HAP-1 (cell line): ENCODE data around the gene HLA-DQA1.
"Not testable (repeated sequence)": the region's sequence is repeated elsewhere in the genome, so short reads cannot be mapped to it uniquely, and the experiment has no call there.

ENCODE experiments used
- DNase-seq, 2 experiments: peaks; one replicate each; pipeline ENCODE4 v3.0.0-alpha.2; 2016 to 2020; ENCODE audit warnings: low spot score in 2 of 2
- H3K27me3 ChIP-seq: fragments of 250-450 bp; sonication (Bioruptor Pico); 2 replicates; pipeline ENCODE4 v1.5.1; 2020; ENCODE audit warnings: low read depth, mild to moderate bottlenecking, moderate library complexity
- H3K36me3 ChIP-seq: fragments of 250-450 bp; sonication (Bioruptor Pico); replicated peaks from 2 replicates; pipeline ENCODE4 v1.5.1; 2020; ENCODE audit warnings: mild to moderate bottlenecking
- H3K4me1 ChIP-seq: fragments of 250-450 bp; sonication (Bioruptor Pico); 2 replicates; pipeline ENCODE4 v1.5.1; 2020; ENCODE audit warnings: mild to moderate bottlenecking
- H3K4me3 ChIP-seq: fragments of 250-450 bp; sonication (Bioruptor Pico); 2 replicates; pipeline ENCODE4 v1.5.1; 2020; ENCODE audit warnings: mild to moderate bottlenecking, moderate library complexity
- H3K9me3 ChIP-seq: fragments of 250-450 bp; sonication (Bioruptor Pico); 2 replicates; pipeline ENCODE4 v1.5.1; 2020; ENCODE audit warnings: mild to moderate bottlenecking, moderate library complexity
- in situ Hi-C: fragments of 300-500 bp; cut with MboI; formaldehyde crosslinking; loops from 3 replicates; pipeline ENCODE4 v1.14.3; 2020; ENCODE audit warnings: low sequenced_read_pairs, inconsistent platforms, mixed read lengths

HLA-DQA1 gene

GRCh38 chr6:32637219-32637880, at the start of gene HLA-DQA1:
Gene HLA-DQA1 (plus strand): TSS chr6:32637406. CDS start chr6:32637459, 53 bp downstream.
- no peaks in the 10 kb centered on the region for H3K27me3 ChIP-seq
- no peaks in the 10 kb centered on the region for H3K9me3 ChIP-seq
- H3K36me3 ChIP-seq: no peaks in the 10 kb centered on the region
- H3K4me3 ChIP-seq: no peak within 1 kb of the TSS
- in situ Hi-C loops: no loop called here
- DNase-seq: no peak
- H3K4me1 ChIP-seq: no peaks in the 10 kb centered on the region

DNA sequence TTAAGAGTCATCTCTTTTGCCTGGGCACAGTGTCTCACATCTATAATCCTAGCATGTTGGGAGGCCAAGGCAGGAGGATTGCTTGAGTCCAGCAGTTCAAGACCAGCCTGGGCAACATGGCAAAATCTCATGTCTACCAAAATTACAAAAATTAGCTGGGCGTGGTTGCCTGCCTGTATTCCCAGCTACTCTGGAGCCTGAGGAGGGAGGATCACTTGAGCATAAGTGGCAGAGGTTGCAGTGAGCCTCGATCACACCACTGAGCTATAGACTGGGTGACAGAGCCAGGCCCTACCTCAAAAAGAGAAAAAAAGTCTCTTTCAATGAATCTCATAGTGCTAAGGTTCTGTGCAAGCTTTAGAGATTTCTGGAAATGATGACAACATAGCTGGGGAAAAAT, 49.0 kb upstream of the HLA-DQA1 start:
- Histone ChIP-seq H3K4me1 (no peaks in the 10 kb centered on the region), H3K36me3 (no peaks in the 10 kb centered on the region), H3K27me3 (no peaks in the 10 kb centered on the region), H3K4me3 (no peak overlapping the region), H3K9me3 (no peaks in the 10 kb centered on the region)
- no peak for DNase-seq
- in situ Hi-C loops: loop anchor here (5.0 to 25.0 kb wide), 2 partner anchors 61 to 101 kb away; no protein-coding TSS in a partner anchor

GRCh38 chr6:32589596-32590449, 47.4 kb upstream of the HLA-DQA1 start, which contains the start of gene HLA-DRB1:
Gene HLA-DRB1 (minus strand): TSS chr6:32589848. CDS start chr6:32589742, 106 bp downstream.
- no peak for DNase-seq
- Histone ChIP-seq H3K36me3 (no peaks in the 10 kb centered on the region), H3K9me3 (no peaks in the 10 kb centered on the region), H3K4me1 (no peaks in the 10 kb centered on the region), H3K4me3 (no peak within 1 kb of the TSS), H3K27me3 (no peaks in the 10 kb centered on the region)
- in situ Hi-C loops: loop anchor here (5.0 to 25.0 kb wide), 2 partner anchors 63 to 103 kb away; no protein-coding TSS in a partner anchor

DNA sequence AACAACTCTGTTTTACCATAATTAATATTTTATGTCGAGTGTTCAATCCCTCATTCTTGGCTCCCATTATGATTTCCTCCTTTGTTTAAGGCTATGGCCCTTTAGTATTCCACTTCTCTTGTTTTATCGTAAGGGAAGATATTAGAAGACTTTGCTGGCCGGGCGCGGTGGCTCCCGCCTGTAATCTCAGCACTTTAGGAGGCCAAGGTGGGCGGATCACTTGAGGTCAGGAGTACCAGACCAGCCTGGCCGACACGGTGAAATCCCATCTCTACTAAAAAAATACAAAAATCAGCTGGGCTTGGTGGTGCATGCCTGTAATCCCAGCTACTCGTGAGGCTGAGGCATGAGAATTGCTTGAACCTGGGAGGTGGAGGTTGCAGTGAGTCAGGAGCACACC, 46.5 kb upstream of the HLA-DQA1 start:
- not testable (repeated sequence) for H3K4me3 ChIP-seq, DNase-seq, H3K36me3 ChIP-seq, H3K9me3 ChIP-seq, H3K4me1 ChIP-seq, H3K27me3 ChIP-seq
- in situ Hi-C loops: loop anchor here (25.0 kb wide), 1 partner anchor 103 kb away; no protein-coding TSS in a partner anchor

- H3K9me3 ChIP-seq: no peaks in the 10 kb centered on the region
- in situ Hi-C loops: loop anchor here (25.0 kb wide), 1 partner anchor 110 kb away; no protein-coding TSS in a partner anchor
- DNase-seq: no peak
Observed at GRCh38 chr6:32597024-32597423, 40.2 kb upstream of the HLA-DQA1 start.

DNA sequence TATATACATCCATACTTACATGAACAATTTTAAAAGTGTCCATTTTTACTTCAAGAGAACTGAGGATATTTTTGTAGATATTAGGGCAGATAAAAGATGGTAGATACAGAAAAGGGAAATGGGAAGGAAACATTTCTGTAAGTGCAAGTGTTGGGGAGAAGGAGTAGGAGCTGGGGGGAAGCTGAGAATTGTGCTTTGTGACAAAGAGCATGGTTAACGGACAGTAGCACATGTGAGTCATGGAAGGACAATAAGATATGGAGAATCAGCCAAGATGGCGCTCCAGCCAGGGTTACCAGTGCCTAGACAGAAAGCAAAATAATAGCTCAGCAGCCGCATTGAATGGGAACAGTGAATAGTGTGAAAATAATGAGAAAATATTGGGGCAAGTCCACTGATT, 34.8 kb upstream of the HLA-DQA1 start:
- Histone ChIP-seq H3K4me3 (no peak overlapping the region), H3K27me3 (no peaks in the 10 kb centered on the region), H3K36me3 (no peaks in the 10 kb centered on the region), H3K9me3 (no peaks in the 10 kb centered on the region), H3K4me1 (no peaks in the 10 kb centered on the region)
- no peak for DNase-seq
- in situ Hi-C loops: no loop called here

More at GRCh38 chr6:32597024-32597423, 40.2 kb upstream of the HLA-DQA1 start:
- Histone ChIP-seq H3K27me3 (no peaks in the 10 kb centered on the region), H3K4me3 (no peak overlapping the region), H3K36me3 (no peaks in the 10 kb centered on the region), H3K4me1 (no peaks in the 10 kb centered on the region)

DNA sequence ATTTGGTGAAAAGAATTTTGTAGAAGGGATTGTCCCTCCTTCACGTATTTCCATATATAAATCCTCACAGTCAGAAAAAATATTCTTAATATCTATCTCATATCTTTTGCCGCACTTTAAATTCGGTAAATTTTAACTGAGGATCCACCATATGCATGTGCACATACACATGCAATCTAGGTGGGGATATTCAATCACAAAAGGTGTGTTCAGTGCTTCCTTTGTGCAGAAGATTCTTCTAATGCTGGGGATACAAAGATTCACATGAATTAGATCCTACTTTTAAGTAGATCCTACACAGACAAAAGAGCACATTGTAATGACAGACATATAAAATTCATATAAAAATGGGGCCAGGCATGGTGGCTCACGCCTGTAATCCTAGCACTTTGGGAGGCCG, 34.0 kb upstream of the HLA-DQA1 start:
- H3K4me3 ChIP-seq: no peak overlapping the region
- no peak for DNase-seq
- in situ Hi-C loops: no loop called here
- no peaks in the 10 kb centered on the region for H3K27me3 ChIP-seq
- no peaks in the 10 kb centered on the region for H3K36me3 ChIP-seq
- H3K4me1 ChIP-seq: no peaks in the 10 kb centered on the region
- no peaks in the 10 kb centered on the region for H3K9me3 ChIP-seq

- in situ Hi-C loops: no loop called here
- no peaks in the 10 kb centered on the region for H3K27me3 ChIP-seq
- H3K4me3 ChIP-seq: no peak overlapping the region
- no peaks in the 10 kb centered on the region for H3K9me3 ChIP-seq
- H3K4me1 ChIP-seq: no peaks in the 10 kb centered on the region
- no peaks in the 10 kb centered on the region for H3K36me3 ChIP-seq
- no peak for DNase-seq
Observed at GRCh38 chr6:32603888-32604287, 33.3 kb upstream of the HLA-DQA1 start.

GRCh38 chr6:32604434-32604877, 32.8 kb upstream of the HLA-DQA1 start:
- in situ Hi-C loops: no loop called here
- no peak for DNase-seq
- Histone ChIP-seq H3K4me1 (no peaks in the 10 kb centered on the region), H3K27me3 (no peaks in the 10 kb centered on the region), H3K36me3 (no peaks in the 10 kb centered on the region), H3K4me3 (no peak overlapping the region), H3K9me3 (no peaks in the 10 kb centered on the region)

GRCh38 chr6:32607263-32607987, 29.8 kb upstream of the HLA-DQA1 start:
- no peaks in the 10 kb centered on the region for H3K27me3 ChIP-seq
- H3K9me3 ChIP-seq: no peaks in the 10 kb centered on the region
- in situ Hi-C loops: no loop called here
- no peak for DNase-seq
- no peaks in the 10 kb centered on the region for H3K4me1 ChIP-seq
- no peak overlapping the region for H3K4me3 ChIP-seq
- H3K36me3 ChIP-seq: no peaks in the 10 kb centered on the region

GRCh38 chr6:32607988-32608298, 29.3 kb upstream of the HLA-DQA1 start:
- no peak overlapping the region for H3K4me3 ChIP-seq
- H3K9me3 ChIP-seq: no peaks in the 10 kb centered on the region
- no peaks in the 10 kb centered on the region for H3K27me3 ChIP-seq
- DNase-seq: no peak
- in situ Hi-C loops: no loop called here
- no peaks in the 10 kb centered on the region for H3K4me1 ChIP-seq
- H3K36me3 ChIP-seq: no peaks in the 10 kb centered on the region

DNA sequence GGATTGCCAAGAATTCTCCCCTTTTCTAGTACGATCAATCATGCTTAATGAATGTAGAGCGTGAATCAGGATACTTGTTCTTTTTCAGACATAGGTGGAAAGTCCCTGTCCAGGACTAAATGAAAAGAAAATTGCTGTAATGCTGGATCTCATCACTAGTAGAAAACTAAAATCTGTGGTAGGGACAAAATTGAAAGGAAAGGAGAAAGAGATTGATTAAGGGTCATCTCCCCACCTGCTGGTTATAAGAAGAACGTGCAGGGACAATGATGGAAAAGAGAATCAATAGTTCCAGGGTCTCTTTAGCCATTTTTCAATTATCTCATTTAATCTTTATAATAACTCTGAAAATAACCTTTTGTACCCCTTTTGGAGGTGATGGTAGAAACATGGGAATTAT, 28.8 kb upstream of the HLA-DQA1 start:
- in situ Hi-C loops: no loop called here
- Histone ChIP-seq H3K27me3 (no peaks in the 10 kb centered on the region), H3K9me3 (no peaks in the 10 kb centered on the region), H3K4me1 (no peaks in the 10 kb centered on the region), H3K36me3 (no peaks in the 10 kb centered on the region), H3K4me3 (no peak overlapping the region)
- no peak for DNase-seq

DNA sequence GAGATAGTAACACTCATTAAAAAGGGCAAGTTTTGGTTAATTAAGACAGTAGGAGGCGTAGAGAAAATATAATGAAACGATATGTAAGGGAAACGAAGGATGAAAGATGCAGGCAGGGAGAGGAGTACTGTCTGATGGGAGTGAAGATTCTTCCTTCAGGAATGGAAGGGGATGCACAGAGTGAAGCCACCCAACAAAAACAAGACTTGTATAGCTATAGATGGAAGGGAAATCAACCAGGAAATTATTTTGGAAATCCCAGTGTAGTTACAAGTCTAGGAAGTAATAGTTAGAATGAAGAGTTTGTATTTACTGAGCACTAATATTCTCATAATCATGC, 27.8 kb upstream of the HLA-DQA1 start:
- no peaks in the 10 kb centered on the region for H3K36me3 ChIP-seq
- no peak for DNase-seq
- no peaks in the 10 kb centered on the region for H3K9me3 ChIP-seq
- no peaks in the 10 kb centered on the region for H3K4me1 ChIP-seq
- no peaks in the 10 kb centered on the region for H3K27me3 ChIP-seq
- in situ Hi-C loops: no loop called here
- no peak overlapping the region for H3K4me3 ChIP-seq
